ENCODE data around the gene GUK1.

DNA sequence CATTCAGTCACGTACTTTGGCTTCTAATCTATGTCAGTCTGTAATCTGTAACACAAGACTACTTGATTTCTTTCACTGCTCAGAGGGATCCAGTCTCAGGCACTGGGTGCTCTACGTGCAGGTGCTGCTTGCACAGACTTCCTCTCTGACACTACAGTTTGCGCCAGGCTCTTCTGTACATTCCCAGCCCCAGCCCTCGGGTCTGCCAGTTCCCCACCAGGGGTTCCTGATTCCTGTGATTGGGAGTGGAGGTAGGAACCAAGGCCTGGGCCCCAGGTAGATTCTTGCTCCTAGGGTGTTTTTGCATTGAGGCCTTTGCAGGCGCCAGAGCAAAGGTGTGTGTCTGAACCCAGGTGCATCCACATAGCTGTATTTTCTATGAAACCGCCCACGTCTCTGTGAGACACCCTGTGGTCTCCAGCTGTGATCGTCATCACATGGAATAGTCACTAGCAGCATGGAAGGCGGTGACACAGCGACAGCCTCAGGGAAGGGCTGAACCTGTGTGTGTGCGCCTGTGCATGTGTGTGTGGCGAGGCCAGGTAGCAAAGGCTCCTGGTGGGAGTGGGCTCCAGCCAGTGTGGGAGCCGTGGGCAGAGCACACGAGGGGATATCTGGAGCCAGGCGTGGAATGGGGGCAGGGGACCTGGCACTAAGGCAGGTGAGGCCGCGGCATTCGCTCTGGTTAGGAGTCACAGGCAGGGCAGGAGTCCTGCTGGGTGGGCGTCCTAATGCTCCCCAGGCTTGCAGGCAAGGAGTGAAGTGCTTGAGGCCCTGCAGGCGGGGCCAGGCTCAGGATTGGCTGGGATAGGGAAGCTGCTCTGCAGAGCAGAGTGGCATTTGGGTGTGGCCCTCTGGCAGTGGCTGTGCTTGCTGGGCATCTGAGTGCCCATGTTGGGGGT, 14.8 kb downstream of the GUK1 start:
- TF ChIP-seq, protein P1, sequence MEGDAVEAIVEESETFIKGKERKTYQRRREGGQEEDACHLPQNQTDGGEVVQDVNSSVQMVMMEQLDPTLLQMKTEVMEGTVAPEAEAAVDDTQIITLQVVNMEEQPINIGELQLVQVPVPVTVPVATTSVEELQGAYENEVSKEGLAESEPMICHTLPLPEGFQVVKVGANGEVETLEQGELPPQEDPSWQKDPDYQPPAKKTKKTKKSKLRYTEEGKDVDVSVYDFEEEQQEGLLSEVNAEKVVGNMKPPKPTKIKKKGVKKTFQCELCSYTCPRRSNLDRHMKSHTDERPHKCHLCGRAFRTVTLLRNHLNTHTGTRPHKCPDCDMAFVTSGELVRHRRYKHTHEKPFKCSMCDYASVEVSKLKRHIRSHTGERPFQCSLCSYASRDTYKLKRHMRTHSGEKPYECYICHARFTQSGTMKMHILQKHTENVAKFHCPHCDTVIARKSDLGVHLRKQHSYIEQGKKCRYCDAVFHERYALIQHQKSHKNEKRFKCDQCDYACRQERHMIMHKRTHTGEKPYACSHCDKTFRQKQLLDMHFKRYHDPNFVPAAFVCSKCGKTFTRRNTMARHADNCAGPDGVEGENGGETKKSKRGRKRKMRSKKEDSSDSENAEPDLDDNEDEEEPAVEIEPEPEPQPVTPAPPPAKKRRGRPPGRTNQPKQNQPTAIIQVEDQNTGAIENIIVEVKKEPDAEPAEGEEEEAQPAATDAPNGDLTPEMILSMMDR (IDR thresholded peaks at IDR 0.05): no peak
- TF ChIP-seq POLR2A (IDR thresholded peaks at IDR 0.05): no peak

Data from lower leg skin (tissue), 3 donors.